BLaER1 (cell line): ENCODE data around the gene HNRNPUL2.

Experiments used
- H3K27ac ChIP-seq: shearing (Covaris generic); formaldehyde crosslinking; 2 replicates; pipeline ENCODE4 v1.8.1; 2022
- H3K27me3 ChIP-seq: shearing (Covaris generic); formaldehyde crosslinking; 2 replicates; pipeline ENCODE4 v1.8.1; 2022
- H3K36me3 ChIP-seq: shearing (Covaris generic); formaldehyde crosslinking; 2 replicates; pipeline ENCODE4 v1.8.1; 2022
- H3K4me1 ChIP-seq: shearing (Covaris generic); formaldehyde crosslinking; 2 replicates; pipeline ENCODE4 v1.8.1; 2022
- H3K4me2 ChIP-seq: shearing (Covaris generic); formaldehyde crosslinking; 2 replicates; pipeline ENCODE4 v1.8.1; 2022
- H3K4me3 ChIP-seq: shearing (Covaris generic); formaldehyde crosslinking; 2 replicates; pipeline ENCODE4 v1.8.1; 2022
- H3K9ac ChIP-seq: shearing (Covaris generic); formaldehyde crosslinking; 2 replicates; pipeline ENCODE4 v1.8.1; 2022
- H3K9me3 ChIP-seq: shearing (Covaris generic); formaldehyde crosslinking; 2 replicates; pipeline ENCODE4 v1.8.1; 2022
- H4K20me1 ChIP-seq: shearing (Covaris generic); formaldehyde crosslinking; 2 replicates; pipeline ENCODE4 v1.8.1; 2022
- Cebpa-rat ChIP-seq: shearing (Covaris generic); IDR thresholded peaks from 2 replicates; pipeline ENCODE4 v1.8.1; 2022

The HNRNPUL2 gene

DNA sequence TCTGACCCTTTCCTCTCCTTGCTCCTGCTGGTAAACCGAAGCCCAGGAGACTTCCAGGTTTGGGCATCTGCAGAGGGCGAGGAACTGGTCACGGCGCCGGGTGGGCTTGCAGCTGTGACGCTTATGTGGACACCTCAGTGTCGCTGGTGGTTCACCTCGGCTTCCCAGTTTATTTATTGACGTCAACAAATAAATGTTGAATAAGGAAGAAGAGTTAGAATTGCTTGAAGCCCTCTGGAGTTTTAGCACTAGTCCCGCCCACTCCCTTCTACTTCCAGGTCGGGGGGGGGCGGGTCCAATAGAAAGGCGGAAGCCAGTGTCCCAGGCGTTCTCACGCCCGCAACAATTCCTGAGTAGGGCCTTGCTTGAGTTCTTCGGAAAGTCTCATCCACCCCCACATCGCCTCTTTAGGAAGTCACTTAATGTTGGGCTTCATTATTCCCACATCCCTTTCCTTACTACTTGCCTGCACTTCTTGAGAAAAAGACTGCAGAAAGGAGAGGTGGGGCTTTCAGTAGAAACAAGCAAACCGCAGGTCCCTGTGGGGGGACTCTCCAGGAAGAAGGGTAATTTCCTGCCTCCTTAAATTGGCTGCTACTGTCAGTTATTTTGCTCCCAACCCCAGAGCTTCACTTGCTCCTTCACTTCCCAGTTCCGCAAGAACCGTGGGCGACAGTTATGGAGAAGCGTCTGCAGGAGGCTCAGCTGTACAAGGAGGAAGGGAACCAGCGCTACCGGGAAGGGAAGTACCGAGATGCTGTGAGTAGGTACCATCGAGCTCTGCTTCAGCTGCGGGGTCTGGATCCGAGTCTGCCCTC, 1.1 kb upstream of the HNRNPUL2 start, which contains the start of gene TTC9C:
TTC9C (plus strand) TSS at position 316 of the 818 bp plus-strand sequence; CDS start at position 679, 363 bp downstream.
- H3K4me3 ChIP-seq: peak within 1 kb of the TSS; percentile 99
- peak within 1 kb of the TSS; percentile 98 for H3K9ac ChIP-seq
- no peaks in the 10 kb centered on the region for H3K9me3 ChIP-seq
- H3K4me1 ChIP-seq: peaks cover 53% of the 10 kb centered on the region
- H3K4me2 ChIP-seq: peak within 1 kb of the TSS; percentile 96
- H3K36me3 ChIP-seq: peaks cover 24% of the 10 kb centered on the region
- no peak for TF ChIP-seq Cebpa-rat
- H3K27me3 ChIP-seq: no peaks in the 10 kb centered on the region
- peak within 1 kb of the TSS; percentile 98 for H3K27ac ChIP-seq
- H4K20me1 ChIP-seq: peaks cover 66% of the 10 kb centered on the region

GRCh38 chr11:62727872-62728170, 564 bp upstream of the HNRNPUL2 start:
- TF ChIP-seq Cebpa-rat: peak; percentile 74; the same call in 1 of the 2 replicates
- peak overlapping the region; percentile 99 for H3K4me3 ChIP-seq
- no peaks in the 10 kb centered on the region for H3K27me3 ChIP-seq
- H4K20me1 ChIP-seq: peaks cover 71% of the 10 kb centered on the region
- H3K4me1 ChIP-seq: peaks cover 56% of the 10 kb centered on the region
- peaks cover 24% of the 10 kb centered on the region for H3K36me3 ChIP-seq
- peak overlapping the region; percentile 96 for H3K4me2 ChIP-seq
- peak overlapping the region; percentile 98 for H3K27ac ChIP-seq
- no peaks in the 10 kb centered on the region for H3K9me3 ChIP-seq
- peak overlapping the region; percentile 98 for H3K9ac ChIP-seq

DNA sequence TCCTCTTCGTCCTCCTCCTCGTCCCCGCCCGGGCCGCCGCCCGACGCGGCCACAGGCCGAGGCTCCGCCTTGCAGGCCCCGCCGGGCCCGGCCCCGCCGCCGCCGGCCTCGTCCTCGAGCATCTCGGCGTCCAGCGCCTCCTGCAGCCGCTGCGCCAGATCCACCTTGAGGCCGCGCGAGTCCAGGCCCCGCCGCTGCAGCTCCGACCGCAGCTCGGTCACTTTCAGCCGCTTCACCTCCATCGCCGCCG, 417 bp downstream of the HNRNPUL2 start:
- H3K9me3 ChIP-seq: no peaks in the 10 kb centered on the region
- H3K4me2 ChIP-seq: peak overlapping the region; percentile 96
- H3K4me3 ChIP-seq: peak overlapping the region; percentile 99
- peaks cover 47% of the 10 kb centered on the region for H3K4me1 ChIP-seq
- peak overlapping the region; percentile 98 for H3K27ac ChIP-seq
- no peak for TF ChIP-seq Cebpa-rat
- peak overlapping the region; percentile 98 for H3K9ac ChIP-seq
- peaks cover 73% of the 10 kb centered on the region for H4K20me1 ChIP-seq
- peaks cover 34% of the 10 kb centered on the region for H3K36me3 ChIP-seq
- no peaks in the 10 kb centered on the region for H3K27me3 ChIP-seq

DNA sequence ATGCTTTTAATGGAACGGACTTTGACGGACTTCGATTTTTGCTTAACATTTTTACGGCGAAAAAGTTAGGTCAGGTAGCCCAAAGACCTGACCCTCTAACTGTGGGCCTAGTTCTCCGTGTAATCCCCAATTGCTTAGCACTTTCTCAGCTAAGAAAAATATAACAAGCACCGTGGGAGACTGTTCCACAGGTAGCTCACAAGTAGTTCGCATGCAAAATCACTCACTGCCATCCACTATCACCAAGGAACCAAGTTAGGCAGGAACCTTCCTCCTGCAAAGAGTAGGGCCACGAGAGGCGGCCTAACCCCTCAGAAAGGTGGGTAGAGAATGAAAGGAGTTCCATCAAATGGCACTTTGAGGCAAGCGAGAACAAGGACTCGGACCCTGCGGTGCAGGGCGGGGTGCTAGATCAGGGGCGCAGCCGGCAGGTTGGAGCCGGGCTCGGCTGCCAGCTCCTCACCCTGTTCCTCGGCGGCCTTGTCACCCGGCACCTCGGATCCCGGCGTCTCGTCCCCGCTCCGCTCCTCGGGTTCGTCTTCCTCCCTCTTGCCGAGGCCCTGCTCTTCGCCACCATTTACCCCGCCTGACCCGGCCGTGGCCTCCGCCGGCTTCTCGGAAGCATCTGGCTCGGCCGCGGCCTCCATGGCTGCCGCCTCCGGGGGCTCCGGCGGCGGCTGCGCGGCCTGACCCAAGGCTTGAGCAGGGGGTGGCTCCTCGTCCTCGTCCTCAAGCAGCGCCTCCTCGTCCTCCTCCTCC, 922 bp downstream of the HNRNPUL2 start:
- peak overlapping the region; percentile 98 for H3K27ac ChIP-seq

DNA sequence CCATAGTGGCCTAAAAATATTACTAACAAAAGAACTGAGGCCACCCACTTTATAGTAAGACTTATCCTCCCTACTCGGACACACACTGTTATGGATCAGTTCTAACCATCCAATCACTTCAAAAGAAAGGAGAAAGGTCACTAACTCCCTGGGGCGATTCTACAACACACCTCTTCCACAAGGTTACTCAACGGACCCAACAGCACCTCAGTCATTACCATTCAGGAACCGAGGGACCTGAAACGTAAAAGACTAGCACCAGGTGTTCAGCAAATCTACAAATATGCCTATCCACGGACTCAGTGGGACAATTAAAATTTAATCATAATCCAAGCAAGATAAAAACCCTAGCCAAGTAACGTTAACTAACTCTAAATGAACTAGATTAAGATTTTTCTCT, 1.6 kb downstream of the HNRNPUL2 start:
- Histone ChIP-seq H3K4me2 (peak overlapping the region; percentile 96), H3K4me1 (peaks cover 35% of the 10 kb centered on the region), H3K27ac (peak overlapping the region; percentile 98), H3K36me3 (peaks cover 38% of the 10 kb centered on the region), H3K27me3 (no peaks in the 10 kb centered on the region), H3K9ac (peak overlapping the region; percentile 98), H3K4me3 (peak overlapping the region; percentile 99), H3K9me3 (no peaks in the 10 kb centered on the region), H4K20me1 (peaks cover 66% of the 10 kb centered on the region)
- no peak for TF ChIP-seq Cebpa-rat

More for the DNA sequence above, 922 bp downstream of the HNRNPUL2 start:
- TF ChIP-seq Cebpa-rat: no peak
- Histone ChIP-seq H3K4me1 (peaks cover 42% of the 10 kb centered on the region), H3K4me2 (peak overlapping the region; percentile 96), H4K20me1 (peaks cover 72% of the 10 kb centered on the region), H3K27me3 (no peaks in the 10 kb centered on the region), H3K9ac (peak overlapping the region; percentile 98), H3K9me3 (no peaks in the 10 kb centered on the region), H3K4me3 (peak overlapping the region; percentile 99), H3K36me3 (peaks cover 36% of the 10 kb centered on the region)

GRCh38 chr11:62724171-62724570, 3.1 kb downstream of the HNRNPUL2 start:
- TF ChIP-seq Cebpa-rat: no peak
- Histone ChIP-seq H3K9me3 (no peaks in the 10 kb centered on the region), H3K27ac (no peak overlapping the region), H3K4me3 (peak overlapping the region; percentile 99; the same call in 1 of the 2 replicates), H4K20me1 (peaks cover 59% of the 10 kb centered on the region), H3K4me2 (peak overlapping the region; percentile 96), H3K36me3 (peaks cover 52% of the 10 kb centered on the region), H3K27me3 (no peaks in the 10 kb centered on the region), H3K4me1 (peaks cover 23% of the 10 kb centered on the region), H3K9ac (peak overlapping the region; percentile 98)

GRCh38 chr11:62721994-62722393, 5.3 kb downstream of the HNRNPUL2 start:
- no peak for TF ChIP-seq Cebpa-rat
- H4K20me1 ChIP-seq: peaks cover 79% of the 10 kb centered on the region
- no peak overlapping the region for H3K27ac ChIP-seq
- H3K9ac ChIP-seq: no peak overlapping the region; the same call in 1 of the 2 replicates
- H3K4me1 ChIP-seq: peaks cover 23% of the 10 kb centered on the region
- no peaks in the 10 kb centered on the region for H3K9me3 ChIP-seq
- no peak overlapping the region for H3K4me2 ChIP-seq
- H3K4me3 ChIP-seq: no peak overlapping the region
- H3K27me3 ChIP-seq: no peaks in the 10 kb centered on the region
- H3K36me3 ChIP-seq: peaks cover 74% of the 10 kb centered on the region

DNA sequence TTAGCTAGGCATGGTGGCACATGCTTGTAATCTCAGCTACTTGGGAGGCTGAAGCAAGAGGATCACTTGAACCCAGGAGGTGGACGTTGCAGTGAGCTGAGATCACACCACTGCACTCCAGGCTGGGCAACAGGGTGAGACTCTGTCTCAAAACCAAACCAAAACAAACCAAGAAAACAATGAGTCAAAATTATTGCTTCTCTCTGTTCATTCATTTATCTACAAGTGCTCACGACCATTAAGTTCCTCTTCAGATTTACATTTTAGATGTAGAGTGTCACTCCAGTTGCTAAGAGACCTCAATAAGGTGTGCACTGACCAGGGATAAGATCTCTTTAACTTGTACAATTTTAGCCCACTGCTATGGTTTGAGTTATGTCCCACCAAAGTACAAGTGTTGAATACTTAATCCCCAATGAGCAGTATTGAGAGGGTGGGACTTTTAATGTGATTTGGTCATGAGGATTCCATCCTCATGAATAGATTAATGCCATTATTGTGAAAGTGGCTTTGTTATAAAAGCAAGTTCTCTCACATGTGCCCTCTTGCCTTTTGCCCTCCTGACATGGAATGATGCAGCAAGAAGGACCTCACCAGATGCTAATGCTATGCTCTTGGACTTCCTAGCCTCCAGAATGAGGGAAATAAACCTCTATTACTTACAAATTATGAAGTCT, 7.8 kb downstream of the HNRNPUL2 start:
- Histone ChIP-seq H3K9ac (no peak overlapping the region), H3K4me2 (no peak overlapping the region), H4K20me1 (peaks cover 66% of the 10 kb centered on the region), H3K4me3 (no peak overlapping the region), H3K36me3 (peaks cover 98% of the 10 kb centered on the region), H3K27me3 (no peaks in the 10 kb centered on the region), H3K27ac (no peak overlapping the region), H3K4me1 (peaks cover 13% of the 10 kb centered on the region), H3K9me3 (no peaks in the 10 kb centered on the region)
- no peak for TF ChIP-seq Cebpa-rat

DNA sequence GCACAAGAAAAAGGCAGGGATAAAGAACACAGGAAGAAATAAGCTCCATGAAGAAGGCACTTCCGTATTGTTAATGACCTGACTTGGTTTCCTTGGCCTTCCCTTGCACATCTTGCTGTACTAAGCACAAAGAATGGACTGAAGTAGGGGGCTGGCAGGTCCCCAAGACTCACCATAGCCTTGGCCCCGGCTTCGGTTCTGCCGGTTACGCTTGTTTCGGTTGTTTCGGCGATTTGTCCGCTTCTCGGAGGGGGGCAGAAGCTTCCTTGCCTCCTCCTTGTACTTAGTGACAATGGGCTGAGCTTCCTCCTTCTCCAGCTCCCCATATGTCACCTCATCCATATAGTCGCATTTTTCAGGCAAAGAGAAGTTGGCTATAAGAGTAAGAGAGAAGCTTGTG, 10.4 kb downstream of the HNRNPUL2 start:
- Histone ChIP-seq H4K20me1 (peaks cover 40% of the 10 kb centered on the region), H3K27ac (no peak overlapping the region), H3K4me2 (no peak overlapping the region), H3K27me3 (no peaks in the 10 kb centered on the region), H3K9me3 (no peaks in the 10 kb centered on the region), H3K9ac (peak overlapping the region; percentile 53; the same call in 1 of the 2 replicates), H3K4me1 (no peaks in the 10 kb centered on the region), H3K4me3 (no peak overlapping the region), H3K36me3 (peaks cover 98% of the 10 kb centered on the region)
- TF ChIP-seq Cebpa-rat: no peak
